Fibroblast of mammary gland (primary cell): ENCODE data around the gene SERPINA4.

Experiments
- DNase-seq: peaks from one replicate; pipeline ENCODE4 v3.0.0-alpha.2; 2010; ENCODE audit warnings: low read depth
- H3K4me3 ChIP-seq: 2 replicates; pipeline ENCODE4 v1.5.1; 2011; ENCODE audit warnings: low read depth, mild to moderate bottlenecking, low read length, moderate library complexity; ENCODE audit not compliant: control insufficient read depth
- CTCF ChIP-seq: conservative IDR thresholded peaks from 2 replicates; pipeline ENCODE4 v1.5.1; 2011; ENCODE audit warnings: low read depth, low read length, inconsistent platforms; ENCODE audit not compliant: control insufficient read depth, insufficient read depth

Gene SERPINA4

GRCh38 chr14:94548131-94548998, 12.9 kb upstream of the SERPINA4 start:
- no peak for DNase-seq
- H3K4me3 ChIP-seq, result no peak overlapping the region

GRCh38 chr14:94548999-94549985, 11.9 kb upstream of the SERPINA4 start:
- peak; percentile 49 for DNase-seq
- no peak overlapping the region for H3K4me3 ChIP-seq
- TF ChIP-seq CTCF, result peak; percentile 73

More at GRCh38 chr14:94548131-94548998, 12.9 kb upstream of the SERPINA4 start:
- TF ChIP-seq CTCF, result no peak

GRCh38 chr14:94550041-94550440, 11.2 kb upstream of the SERPINA4 start:
- no peak for DNase-seq
- no peak for TF ChIP-seq CTCF
- H3K4me3 ChIP-seq, result no peak overlapping the region

GRCh38 chr14:94555991-94556390, 5.3 kb upstream of the SERPINA4 start:
- no peak for TF ChIP-seq CTCF
- DNase-seq, result no peak
- no peak overlapping the region for H3K4me3 ChIP-seq

- no peak overlapping the region for H3K4me3 ChIP-seq
- no peak for TF ChIP-seq CTCF
- DNase-seq, result no peak
These were observed 3.9 kb upstream of the SERPINA4 start for GRCh38 chr14:94557327-94557726.

- no peak for DNase-seq
- TF ChIP-seq CTCF, result no peak
- H3K4me3 ChIP-seq, result no peak overlapping the region
These were observed 2.4 kb upstream of the SERPINA4 start for GRCh38 chr14:94558842-94559241.
